DMS79 treated with DMSO at 0.1 percent for 48 hours (cell line): ENCODE results near the gene RNF217.
A peak's percentile ranks its signal among the peaks of the same experiment; 100 is the strongest.
"Not testable (repeated sequence)": the region's sequence is repeated elsewhere in the genome, so short reads cannot be mapped to it uniquely, and the experiment has no call there.

ENCODE experiments used
- DNase-seq: peaks from one replicate; lab custom pipeline; 2025; lab: John Stamatoyannopoulos, UW

RNF217 gene

DNA sequence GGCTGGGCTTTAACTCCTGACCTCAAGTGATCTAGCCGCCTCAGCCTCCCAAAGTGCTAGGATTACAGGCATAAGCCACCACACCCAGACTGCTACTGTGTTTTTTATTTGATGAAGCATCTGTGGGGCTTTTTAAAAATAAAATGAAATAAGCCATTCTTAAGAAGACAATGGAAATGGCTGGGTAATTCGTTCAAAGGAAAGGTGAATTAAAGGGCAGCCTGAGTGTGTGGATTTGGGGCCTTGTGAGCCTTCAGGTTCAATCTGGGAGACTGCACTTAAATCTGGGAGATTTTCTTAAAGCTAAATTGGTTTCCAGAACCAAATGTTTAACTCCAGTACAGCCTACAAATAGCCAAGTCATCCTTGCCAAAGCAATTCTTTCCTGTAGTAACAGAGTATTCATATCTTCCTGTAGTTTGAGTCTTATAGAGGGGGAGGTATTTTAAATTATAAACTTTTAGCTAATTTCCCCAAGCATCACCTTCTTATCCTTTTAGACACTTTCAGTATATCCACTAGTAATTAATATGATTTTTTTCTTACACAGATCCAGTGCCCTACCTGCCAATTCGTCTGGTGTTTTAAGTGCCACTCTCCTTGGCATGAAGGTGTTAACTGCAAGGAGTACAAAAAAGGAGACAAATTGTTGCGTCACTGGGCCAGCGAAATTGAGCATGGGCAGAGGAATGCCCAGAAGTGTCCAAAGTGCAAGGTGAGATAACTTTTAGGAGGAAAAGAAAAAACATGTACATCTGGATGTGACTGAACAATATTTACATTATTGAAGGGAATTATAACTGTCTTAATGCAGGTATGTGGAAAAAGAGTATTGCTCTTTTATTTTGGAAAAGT lies 95.4 kb downstream of the RNF217 start:
- no peak for DNase-seq

DNA sequence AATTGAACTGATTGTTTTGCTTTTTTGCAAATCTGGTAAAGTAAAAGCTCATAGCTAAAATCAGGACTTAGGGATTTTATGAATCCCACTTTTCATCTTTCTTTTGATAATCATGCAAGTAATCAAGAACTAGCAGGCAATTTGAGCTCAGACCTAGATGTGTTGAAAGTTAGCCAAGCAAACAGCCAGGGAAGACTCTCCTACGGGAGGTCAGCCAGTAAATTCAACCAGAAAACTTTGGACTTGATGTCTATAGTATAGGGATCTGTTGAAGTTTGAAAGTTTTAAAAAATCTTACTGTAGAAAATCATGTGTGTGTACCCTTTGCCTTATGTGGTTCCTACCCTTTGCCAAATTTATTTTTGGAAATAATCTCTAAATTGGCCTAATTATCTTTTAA lies 96.3 kb downstream of the RNF217 start:
- DNase-seq, result no peak

DNA sequence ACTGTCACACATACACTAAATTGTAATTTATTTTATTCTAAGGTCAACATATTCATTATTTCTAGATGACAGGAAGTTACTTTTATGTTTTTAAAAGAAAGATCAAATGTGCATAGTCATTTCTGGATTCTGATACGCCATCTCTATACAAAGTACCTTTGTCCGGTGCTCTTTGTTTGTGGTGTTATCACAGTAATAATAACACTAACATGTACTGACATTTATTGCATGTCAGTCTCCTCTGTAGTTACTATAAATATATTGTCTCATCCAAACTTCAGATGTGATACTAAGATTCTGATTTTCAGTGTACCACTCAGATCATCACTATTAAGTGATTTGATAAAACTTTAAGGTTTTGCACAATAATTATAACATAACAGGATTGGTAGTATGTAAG lies 101.1 kb downstream of the RNF217 start:
- DNase-seq, result no peak

DNA sequence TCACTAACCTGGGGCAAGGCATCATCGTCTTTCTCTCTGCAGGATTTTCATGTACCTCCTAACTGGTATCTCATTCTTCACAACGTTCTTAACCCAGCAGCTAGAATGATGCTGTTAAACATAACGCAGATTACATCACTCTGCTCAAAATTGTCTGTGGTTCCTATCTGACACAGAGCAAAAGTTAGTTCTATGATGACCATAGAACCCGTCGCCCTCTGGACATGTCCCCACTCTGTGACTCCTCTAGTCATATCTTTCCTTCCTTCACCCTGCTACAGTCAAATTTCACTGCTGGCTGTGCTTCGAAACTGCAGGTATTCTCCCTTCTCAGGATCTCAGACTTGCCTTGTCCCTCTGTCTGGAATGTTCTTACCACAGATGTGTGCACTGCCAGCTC lies 103.9 kb downstream of the RNF217 start:
- no peak for DNase-seq

DNA sequence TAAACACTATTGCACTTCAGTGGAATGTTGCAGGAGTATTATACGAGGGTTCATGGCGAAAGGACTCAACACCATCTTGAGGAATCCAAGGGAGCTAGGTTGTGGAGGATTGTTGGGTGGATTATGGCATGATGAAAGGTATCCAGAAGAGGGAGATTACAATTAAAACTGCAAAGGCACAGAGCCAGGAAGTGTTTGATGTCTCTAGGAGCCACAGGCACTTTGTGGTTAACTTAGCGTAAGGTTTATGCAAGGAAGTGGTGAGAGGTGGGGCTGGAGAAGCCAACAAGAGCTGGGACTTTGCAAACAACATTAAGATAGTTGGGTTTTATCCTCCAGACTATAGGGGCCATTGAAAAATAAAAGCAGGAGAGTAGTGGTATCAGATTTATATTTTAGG lies 104.7 kb downstream of the RNF217 start:
- peak; percentile 82 for DNase-seq

DNA sequence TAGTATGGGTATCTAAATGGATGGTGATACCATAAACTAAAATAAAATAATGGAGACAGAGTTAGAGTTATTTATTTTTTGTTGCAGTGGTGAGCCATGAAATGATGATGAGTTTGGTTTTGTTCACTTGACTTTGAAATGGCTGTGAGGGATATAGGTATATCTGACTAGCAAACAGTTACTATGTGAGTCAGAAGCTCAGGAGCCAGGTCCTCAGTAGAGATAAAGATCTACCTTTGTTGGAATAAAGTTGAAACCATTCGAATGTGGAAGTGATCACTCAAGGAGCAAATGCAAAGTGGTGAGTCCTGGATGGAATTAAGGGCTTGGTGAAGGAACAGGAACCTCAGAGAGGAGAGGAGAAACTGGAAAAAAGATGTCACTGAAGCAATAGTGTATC lies 105.3 kb downstream of the RNF217 start:
- DNase-seq, result no peak

DNA sequence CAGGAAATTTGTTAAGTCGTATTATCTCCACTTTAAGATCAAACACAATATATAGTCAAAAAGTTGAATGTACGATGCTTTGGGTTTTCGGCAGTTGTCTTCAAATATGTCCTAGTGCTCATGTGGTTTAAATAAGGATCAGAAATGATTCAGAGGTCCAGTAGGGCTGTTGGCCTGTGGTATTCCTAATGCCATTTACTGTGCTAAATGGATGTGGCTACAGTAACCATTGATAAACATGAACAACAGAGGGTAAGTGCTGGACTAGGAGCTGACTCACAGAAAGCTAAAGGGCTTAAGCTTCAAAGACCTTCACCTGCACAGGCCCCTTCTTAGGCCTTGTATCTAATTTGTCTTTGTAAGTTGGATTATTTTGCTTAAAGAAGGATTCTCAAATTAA lies 110.8 kb downstream of the RNF217 start:
- DNase-seq, result no peak

DNA sequence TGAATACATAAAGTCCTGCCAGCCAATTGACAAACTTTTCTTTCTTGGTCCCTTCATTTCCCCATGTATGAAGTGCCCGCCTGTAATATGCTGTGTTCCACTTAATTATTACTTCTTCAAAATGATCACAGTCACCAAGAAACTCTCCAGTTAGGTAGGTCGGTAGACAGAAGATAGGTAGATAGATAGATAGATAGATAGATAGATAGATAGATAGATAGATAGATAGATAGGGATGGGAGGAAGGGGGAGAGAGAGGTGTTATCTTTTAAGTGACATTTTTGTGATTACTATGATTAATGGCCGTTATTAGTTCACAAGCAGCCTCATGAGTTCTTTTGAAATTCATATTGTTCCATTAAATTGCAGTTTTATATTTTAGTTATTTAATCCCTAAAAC lies 111.9 kb downstream of the RNF217 start:
- DNase-seq, result no peak

DNA sequence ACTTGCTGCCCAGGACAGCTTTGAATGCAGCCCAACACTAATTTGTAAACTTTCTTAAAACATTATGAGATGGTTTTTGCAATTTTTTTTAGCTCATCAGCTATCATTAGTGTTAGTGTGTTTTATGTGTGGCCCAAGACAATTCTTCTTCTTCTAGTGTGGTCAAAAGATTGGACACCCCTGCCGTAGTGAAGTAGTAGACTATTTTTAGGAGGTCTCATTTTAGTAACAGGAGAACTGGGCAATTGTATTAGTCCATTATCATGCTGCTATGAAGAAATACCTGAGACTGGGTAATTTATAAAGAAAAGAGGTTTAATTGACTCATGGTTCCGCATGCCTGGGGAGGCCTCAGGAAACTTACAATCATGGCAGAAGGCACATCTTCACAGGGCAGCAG lies 112.8 kb downstream of the RNF217 start:
- DNase-seq, result not testable (repeated sequence)

DNA sequence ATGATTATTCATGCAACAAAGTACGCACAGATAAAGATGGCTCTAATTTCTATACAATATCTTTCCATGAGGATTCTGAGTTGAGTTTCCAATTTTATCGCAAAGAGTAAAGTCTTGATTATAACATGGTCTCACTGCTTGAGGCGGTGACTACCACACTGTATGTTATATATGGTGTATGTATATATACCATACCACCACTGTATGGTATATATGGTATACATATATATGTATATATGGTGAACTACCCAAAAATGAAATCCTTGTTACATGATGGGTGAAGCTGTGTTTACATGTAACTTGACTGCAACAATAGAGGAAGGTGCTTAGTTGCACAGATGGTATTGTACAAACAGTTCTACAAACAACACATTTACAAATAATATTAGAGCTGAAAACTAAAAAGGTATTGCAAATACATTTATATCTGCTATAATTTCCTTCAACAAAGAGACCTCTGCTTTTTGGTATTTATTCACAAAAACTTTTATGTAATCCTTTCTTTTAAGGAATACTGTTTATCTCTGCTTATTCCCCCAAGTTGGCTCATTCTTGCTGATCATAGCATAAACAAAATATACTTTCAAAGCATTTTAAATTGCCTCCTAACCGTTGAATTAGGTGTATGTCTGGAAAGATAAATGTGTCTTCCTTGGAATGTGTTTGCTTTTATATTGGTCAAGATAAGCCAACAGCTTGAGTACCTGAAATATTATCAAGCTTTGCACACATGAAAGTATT lies 113.7 kb downstream of the RNF217 start:
- no peak for DNase-seq

DNA sequence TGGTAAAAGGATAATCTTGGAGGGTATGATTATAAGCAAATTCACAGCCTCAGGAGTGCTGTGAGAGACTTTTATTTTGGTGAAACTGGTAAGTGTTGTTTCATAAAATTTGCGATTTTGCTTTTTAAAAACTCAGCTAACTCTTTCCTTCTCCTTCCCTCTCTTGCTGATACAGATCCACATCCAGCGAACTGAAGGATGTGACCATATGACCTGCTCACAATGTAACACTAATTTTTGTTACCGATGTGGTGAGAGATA lies 114.2 kb downstream of the RNF217 start:
- no peak for DNase-seq

DNA sequence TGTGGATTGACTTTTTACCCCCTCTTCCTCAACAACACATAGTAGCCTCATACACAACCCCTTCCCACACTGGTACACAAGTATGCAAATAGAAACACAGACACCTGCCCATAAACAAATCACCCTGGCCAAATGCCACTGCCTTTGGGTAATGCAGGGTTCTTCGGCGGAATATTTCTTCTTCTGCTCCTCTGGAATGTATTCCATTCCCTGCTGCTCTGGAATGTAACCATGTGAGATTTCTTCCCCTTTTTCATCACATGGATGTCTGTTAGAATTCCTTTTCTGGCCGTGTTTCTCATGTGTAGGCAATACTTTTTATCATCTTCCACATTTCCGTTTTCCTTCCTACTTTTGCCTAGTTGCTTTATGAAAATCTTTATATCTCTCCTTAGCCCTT lies 115.2 kb downstream of the RNF217 start:
- DNase-seq, result no peak

DNA sequence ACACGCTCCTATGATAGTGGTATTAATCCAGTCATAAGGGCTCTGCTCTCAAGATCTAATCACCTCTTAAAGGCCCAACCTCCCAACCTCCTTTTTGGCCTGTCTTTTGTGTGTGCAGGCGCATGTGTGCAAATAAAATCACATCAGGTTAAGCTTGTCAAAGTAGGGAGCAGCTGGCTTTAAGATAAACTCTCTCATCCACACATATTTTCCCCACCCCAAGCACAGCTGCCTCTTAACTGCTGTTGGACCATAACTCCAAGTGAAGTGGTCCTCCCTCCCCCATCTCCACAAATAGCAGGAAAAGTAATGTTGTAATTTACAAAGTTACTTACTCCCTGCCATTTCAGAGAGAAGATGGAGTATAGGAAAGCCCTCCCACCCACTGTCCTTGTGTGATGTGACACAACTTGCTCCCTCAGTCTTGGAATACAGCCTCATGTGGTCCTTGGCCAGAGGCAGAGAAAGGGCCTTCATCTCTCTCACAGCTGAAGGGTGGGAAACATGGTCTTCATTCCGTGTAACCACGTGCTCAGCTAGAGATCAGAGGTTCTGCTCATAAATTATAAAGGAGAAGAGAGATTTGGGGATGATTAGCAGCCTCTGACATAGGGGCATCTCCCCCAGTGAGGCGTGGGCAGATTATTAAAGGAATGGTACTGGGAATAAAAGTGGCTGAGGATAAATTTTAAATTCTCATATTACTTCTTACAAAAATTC lies 116.5 kb downstream of the RNF217 start:
- DNase-seq, result no peak

DNA sequence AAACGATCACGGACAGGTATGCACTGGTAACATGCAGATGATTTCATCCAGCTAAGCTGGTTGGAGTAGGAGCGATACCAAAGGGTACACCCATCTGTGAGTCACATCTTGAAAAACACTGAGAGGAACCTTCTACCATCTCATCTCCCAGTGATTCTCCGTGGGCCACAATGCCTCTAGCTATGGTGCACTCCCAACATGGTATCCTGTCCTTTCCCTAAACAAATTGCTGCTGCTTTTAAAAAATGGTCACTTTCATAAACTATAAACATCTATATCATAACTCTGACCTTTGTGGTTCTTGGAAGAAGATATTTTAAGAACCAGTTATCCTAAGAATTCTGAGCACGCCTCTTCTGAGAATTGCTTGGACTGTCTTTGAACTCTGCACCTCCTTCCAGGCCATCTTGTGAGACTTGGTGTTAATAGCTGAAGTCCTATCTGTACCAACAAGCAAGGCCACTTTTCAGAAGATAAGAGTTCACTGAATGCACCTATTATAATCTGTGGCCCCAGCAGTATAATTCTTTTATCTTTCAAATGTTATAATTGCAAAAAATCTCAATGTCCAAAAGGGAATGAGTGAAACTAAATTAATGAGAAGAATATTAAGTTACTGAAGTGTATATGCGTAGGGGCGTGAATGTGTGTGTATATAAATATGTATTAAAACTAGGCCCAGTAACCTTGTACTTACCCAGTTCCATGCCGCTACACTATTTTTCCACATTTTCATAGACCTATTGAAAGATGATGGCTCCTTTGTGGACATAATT lies 120.9 kb downstream of the RNF217 start:
- no peak for DNase-seq

DNA sequence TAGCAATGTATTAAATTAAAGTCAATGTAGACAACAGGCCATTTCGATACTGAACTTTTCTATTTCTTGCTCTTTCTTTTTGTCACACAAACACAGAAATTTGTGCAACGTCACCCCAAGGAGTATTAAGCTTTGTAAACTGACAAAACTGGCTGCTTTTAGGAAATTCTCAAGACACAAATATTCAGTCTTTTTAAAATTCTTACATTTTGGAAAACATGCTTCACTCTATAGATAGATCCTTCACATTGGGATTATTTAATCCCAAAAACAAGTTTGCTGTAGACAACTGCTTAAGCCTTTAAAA lies 121.4 kb downstream of the RNF217 start:
- DNase-seq, result no peak

DNA sequence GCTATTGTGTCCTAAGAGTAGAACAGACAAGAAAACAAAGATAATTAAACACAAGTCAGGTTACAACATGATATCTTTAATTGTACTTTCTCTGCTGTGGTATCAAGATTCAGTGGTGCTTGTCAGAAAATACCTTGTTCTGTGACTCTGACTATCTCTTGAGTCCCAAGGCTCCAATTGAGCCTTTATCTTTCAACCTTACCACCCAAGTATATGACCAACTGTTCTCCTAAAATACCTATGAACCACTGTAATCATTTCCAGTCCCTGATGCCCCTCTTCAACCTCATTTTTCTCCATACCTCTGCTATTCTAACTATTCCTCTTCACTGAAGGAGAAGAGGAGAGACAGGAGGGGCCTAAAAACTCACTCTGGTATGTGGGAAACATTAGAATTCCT lies 124.5 kb downstream of the RNF217 start:
- DNase-seq, result no peak

DNA sequence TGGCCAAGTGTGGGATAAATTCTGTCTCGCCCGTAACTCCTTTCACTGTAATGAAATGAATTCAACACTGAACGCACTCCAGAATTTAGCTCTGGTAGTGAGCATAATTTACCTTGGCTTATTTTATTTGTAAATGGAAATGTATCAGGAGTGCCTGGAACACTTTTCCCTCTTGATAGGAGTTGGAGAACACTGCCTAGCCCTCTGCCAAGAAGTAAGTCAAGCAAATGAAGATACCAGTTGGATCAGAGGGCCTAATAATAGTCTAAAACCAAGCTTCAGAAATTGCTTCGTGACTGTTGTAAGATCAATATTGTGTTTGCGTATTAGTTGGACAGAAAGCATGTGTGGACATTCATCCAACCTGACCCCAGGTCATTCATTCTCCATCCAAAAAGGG lies 126.7 kb downstream of the RNF217 start:
- DNase-seq, result no peak

DNA sequence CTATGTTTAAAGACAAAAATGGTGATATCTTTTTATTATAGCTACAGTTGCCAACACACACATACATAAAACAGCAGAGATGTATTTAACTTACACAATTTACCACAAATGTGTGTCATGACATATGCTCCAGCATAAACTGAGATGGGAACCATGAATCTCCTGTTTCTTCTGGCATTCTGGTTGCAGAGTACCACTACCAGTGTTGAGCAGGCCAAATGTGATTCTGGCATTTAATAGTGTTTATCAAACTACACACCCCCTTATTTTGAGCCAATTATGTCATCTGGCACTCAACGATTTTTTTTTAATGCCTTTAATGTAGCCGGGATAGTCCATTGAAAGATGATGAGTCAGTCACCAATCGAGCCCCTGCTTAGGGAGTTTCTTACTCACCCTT lies 132.3 kb downstream of the RNF217 start:
- DNase-seq, result no peak

DNA sequence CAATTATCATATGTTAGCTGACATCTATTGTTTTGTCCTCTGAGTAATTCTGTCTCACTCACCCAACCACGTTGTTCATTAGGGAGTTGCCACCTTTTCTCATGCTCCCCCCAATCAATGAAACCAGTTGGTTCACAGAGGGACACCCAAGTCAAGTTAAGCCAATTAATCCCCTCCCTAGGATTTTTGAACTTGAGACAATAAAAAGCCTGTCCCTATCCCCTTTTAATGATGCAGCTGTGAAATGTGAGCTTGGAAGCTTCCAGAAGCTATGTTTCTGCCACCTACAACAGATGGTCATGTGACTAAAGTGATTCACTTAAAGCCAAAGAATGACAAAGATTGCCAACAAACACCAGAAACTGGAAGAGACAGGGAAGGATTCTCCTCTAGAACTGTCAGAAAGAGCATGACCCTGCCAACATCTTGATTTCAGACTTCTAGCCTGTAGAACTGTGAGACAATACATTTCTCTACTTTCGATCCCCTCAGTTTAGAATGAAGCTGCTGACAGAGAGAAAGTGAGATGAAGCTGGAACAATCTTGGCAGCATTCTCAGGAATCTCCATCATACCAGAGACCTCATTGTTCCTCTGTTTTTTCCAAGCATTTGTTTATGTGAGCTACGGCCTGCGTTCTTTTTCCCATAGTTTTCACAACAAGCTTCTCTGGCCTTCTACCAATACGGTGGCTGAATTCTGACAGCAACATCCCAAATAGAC lies 133.5 kb downstream of the RNF217 start:
- no peak for DNase-seq

DNA sequence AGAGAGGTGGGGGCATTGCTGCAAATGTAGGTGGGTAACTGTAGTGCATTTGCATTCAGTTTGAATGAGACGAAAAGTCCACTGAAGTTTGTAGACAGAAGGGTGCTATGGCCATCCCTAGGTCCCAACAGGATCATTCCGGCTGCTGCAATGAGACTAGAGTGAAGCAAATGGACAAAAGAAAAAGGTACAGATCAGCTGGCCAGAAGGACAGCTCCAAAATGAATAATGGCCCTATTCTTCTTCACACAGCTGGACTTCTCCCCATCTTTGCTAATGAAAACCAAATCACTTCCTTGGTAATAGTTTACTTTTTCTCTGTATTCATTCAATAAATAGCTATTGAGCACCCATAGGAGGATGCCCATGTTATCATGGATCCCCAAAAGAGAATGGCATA lies 134.9 kb downstream of the RNF217 start:
- DNase-seq, result no peak

DNA sequence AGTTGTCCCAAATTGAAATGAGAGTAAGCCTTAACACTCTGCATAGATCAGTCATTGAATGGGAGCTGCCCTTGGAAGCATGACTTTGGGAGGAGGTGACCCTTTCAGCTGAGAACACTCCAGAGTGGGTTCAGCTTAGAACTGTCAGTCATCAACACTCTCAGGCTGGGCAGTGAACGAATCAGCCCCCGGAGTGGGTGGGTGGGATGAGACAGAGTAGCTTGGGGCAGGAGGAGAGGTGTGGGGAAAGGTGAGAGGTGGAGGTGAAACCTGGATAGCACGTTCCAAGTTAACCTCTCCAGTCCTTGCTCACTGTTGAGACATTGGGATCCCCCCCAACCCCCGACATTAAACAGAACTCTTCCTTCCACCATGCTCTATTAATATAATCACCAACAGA lies 136.0 kb downstream of the RNF217 start:
- no peak for DNase-seq
